Neural cell (in vitro differentiated cells): ENCODE measurements around the gene GRAMD2A. TPM values are rescaled to one million over a fixed set of nuclear protein-coding genes. Genes with fewer than 3 reads are reported as not detected.

Experiments used
- H2AFZ ChIP-seq: fragments of 200-600, 300-800 bp; sonication (generic), shearing (Covaris generic); 2 replicates; pipeline ENCODE4 v1.6.0; 2014; ENCODE audit warnings: low read depth, mild to moderate bottlenecking, antibody characterized with exemption, low read length, moderate library complexity
- H3F3A ChIP-seq: fragments of 200-600 bp; shearing (Covaris generic); 2 replicates; pipeline ENCODE4 v1.6.1; 2016; ENCODE audit warnings: mild to moderate bottlenecking, moderate library complexity, mixed read lengths, antibody characterized with exemption, low read length; ENCODE audit not compliant: insufficient read depth, poor library complexity, severe bottlenecking
- H3K27ac ChIP-seq: fragments of 200-600, 300-800 bp; sonication (generic), shearing (Covaris generic); 2 replicates; pipeline ENCODE4 v1.5.1; 2014; ENCODE audit warnings: mild to moderate bottlenecking, low read length, moderate library complexity
- H3K27me3 ChIP-seq: fragments of 300-800, 200-600 bp; sonication (generic), shearing (Covaris generic); 2 replicates; pipeline ENCODE4 v1.6.0; 2014; ENCODE audit warnings: mild to moderate bottlenecking, low read depth, low read length, moderate library complexity; ENCODE audit not compliant: insufficient read depth
- H3K36me3 ChIP-seq: fragments of 300-800, 200-600 bp; sonication (generic), shearing (Covaris generic); 2 replicates; pipeline ENCODE4 v1.5.1; 2014; ENCODE audit warnings: mild to moderate bottlenecking, antibody characterized with exemption, low read length, moderate library complexity; ENCODE audit not compliant: insufficient read depth
- H3K4me2 ChIP-seq: fragments of 300-800, 200-600 bp; sonication (generic), shearing (Covaris generic); 2 replicates; pipeline ENCODE4 v1.6.0; 2014; ENCODE audit warnings: mild to moderate bottlenecking, low read length
- H3K4me3 ChIP-seq: fragments of 300-800, 200-600 bp; sonication (generic), shearing (Covaris generic); 2 replicates; pipeline ENCODE4 v1.5.1; 2014; ENCODE audit warnings: mild to moderate bottlenecking, low read length, moderate library complexity
- H3K79me2 ChIP-seq: fragments of 200-600 bp; shearing (Covaris generic); replicated peaks from 2 replicates; pipeline ENCODE4 v1.6.0; 2014; ENCODE audit warnings: mild to moderate bottlenecking, low read length, moderate library complexity; ENCODE audit not compliant: insufficient read depth
- H3K9ac ChIP-seq: fragments of 300-800, 200-600 bp; sonication (generic), shearing (Covaris generic); 2 replicates; pipeline ENCODE4 v1.6.1; 2016; ENCODE audit warnings: mild to moderate bottlenecking, low read length, mixed read lengths
- H3K9me2 ChIP-seq: fragments of 200-600 bp; shearing (Covaris generic); 2 replicates; pipeline ENCODE4 v1.6.1; 2016; ENCODE audit warnings: mild to moderate bottlenecking, low read length, mixed read lengths; ENCODE audit not compliant: insufficient read depth
- H3K9me3 ChIP-seq: fragments of 200-600, 300-800 bp; sonication (generic), shearing (Covaris generic); 2 replicates; pipeline ENCODE4 v1.6.1; 2016; ENCODE audit warnings: mild to moderate bottlenecking, mixed run types, low read length, moderate library complexity, mixed read lengths
- H4K20me1 ChIP-seq: fragments of 200-600 bp; shearing (Covaris generic); 2 replicates; pipeline ENCODE4 v1.6.1; 2016; ENCODE audit warnings: mild to moderate bottlenecking, mixed run types; ENCODE audit not compliant: insufficient read depth
- EP300 ChIP-seq: fragments of 450-650 bp; conservative IDR thresholded peaks from 2 replicates; pipeline ENCODE4 v1.6.1; 2014; ENCODE audit warnings: antibody characterized with exemption, mild to moderate bottlenecking, moderate library complexity; ENCODE audit not compliant: poor library complexity, severe bottlenecking
- EZH2 ChIP-seq: fragments of 200-600, 300-800 bp; shearing (Covaris generic), sonication (generic); IDR thresholded peaks from 2 replicates; pipeline ENCODE4 v1.6.1; 2014; ENCODE audit warnings: antibody characterized with exemption, low read length, borderline replicate concordance, mild to moderate bottlenecking; ENCODE audit not compliant: insufficient read depth, poor library complexity, severe bottlenecking
- MXI1 ChIP-seq: fragments of 450-650 bp; conservative IDR thresholded peaks from 2 replicates; pipeline ENCODE4 v1.6.1; 2014; ENCODE audit warnings: antibody characterized with exemption, mild to moderate bottlenecking; ENCODE audit not compliant: poor library complexity, severe bottlenecking
- POLR2AphosphoS5 ChIP-seq: IDR thresholded peaks from 2 replicates; pipeline ENCODE4 v1.6.1; 2012
- RAD21 ChIP-seq: fragments of 450-650 bp; conservative IDR thresholded peaks from 2 replicates; pipeline ENCODE4 v1.6.1; 2014; ENCODE audit warnings: antibody characterized with exemption, mild to moderate bottlenecking, moderate library complexity
- SMC3 ChIP-seq: fragments of 450-650 bp; conservative IDR thresholded peaks from 2 replicates; pipeline ENCODE4 v1.6.1; 2014; ENCODE audit warnings: antibody characterized with exemption, mild to moderate bottlenecking, moderate library complexity; ENCODE audit not compliant: poor library complexity
- TAF1 ChIP-seq: IDR thresholded peaks from 2 replicates; pipeline ENCODE4 v1.6.1; 2012; ENCODE audit warnings: low read depth
- polyA plus RNA-seq: library from polyadenylated mRNA; depleted of rRNA; stranded (reverse); fragments of >200 nt; gene quantifications from 2 replicates; pipeline ENCODE4 v1.2.3, GENCODE V29; 2014
- TF ChIP-seq, protein P1 (sequence below): IDR thresholded peaks from 2 replicates; pipeline ENCODE4 v1.6.1; 2012; ENCODE audit warnings: borderline replicate concordance
- TF ChIP-seq, protein P2 (sequence below): fragments of 450-650 bp; IDR thresholded peaks from 2 replicates; pipeline ENCODE4 v1.5.1; 2014; ENCODE audit warnings: antibody characterized with exemption, mild to moderate bottlenecking, moderate library complexity; ENCODE audit not compliant: poor library complexity, severe bottlenecking

Gene GRAMD2A
- polyA plus RNA-seq, 1 donor from 2014 or later = 1.9 TPM

GRCh38 chr15:72195101-72195511, 2.5 kb downstream of the GRAMD2A start:
- H3K27me3 ChIP-seq = peaks cover 30% of the 10 kb centered on the region

GRCh38 chr15:72193836-72194396, 3.7 kb downstream of the GRAMD2A start:
- Histone ChIP-seq H3K27ac (no peak overlapping the region), H3K79me2 (no peaks in the 10 kb centered on the region), H2AFZ (no peak overlapping the region), H3K36me3 (no peaks in the 10 kb centered on the region), H3F3A (no peaks in the 10 kb centered on the region), H3K4me2 (no peak overlapping the region), H3K9me2 (no peaks in the 10 kb centered on the region), H3K27me3 (peaks cover 30% of the 10 kb centered on the region), H3K9ac (no peak overlapping the region), H3K9me3 (no peaks in the 10 kb centered on the region), H3K4me3 (no peak overlapping the region), H4K20me1 (no peaks in the 10 kb centered on the region)
- TF ChIP-seq, protein P1, sequence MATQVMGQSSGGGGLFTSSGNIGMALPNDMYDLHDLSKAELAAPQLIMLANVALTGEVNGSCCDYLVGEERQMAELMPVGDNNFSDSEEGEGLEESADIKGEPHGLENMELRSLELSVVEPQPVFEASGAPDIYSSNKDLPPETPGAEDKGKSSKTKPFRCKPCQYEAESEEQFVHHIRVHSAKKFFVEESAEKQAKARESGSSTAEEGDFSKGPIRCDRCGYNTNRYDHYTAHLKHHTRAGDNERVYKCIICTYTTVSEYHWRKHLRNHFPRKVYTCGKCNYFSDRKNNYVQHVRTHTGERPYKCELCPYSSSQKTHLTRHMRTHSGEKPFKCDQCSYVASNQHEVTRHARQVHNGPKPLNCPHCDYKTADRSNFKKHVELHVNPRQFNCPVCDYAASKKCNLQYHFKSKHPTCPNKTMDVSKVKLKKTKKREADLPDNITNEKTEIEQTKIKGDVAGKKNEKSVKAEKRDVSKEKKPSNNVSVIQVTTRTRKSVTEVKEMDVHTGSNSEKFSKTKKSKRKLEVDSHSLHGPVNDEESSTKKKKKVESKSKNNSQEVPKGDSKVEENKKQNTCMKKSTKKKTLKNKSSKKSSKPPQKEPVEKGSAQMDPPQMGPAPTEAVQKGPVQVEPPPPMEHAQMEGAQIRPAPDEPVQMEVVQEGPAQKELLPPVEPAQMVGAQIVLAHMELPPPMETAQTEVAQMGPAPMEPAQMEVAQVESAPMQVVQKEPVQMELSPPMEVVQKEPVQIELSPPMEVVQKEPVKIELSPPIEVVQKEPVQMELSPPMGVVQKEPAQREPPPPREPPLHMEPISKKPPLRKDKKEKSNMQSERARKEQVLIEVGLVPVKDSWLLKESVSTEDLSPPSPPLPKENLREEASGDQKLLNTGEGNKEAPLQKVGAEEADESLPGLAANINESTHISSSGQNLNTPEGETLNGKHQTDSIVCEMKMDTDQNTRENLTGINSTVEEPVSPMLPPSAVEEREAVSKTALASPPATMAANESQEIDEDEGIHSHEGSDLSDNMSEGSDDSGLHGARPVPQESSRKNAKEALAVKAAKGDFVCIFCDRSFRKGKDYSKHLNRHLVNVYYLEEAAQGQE = no peak
- no peak for TF ChIP-seq SMC3
- TF ChIP-seq EZH2 = no peak
- TF ChIP-seq RAD21 = no peak
- no peak for TF ChIP-seq TAF1
- no peak for TF ChIP-seq MXI1
- TF ChIP-seq, protein P2, sequence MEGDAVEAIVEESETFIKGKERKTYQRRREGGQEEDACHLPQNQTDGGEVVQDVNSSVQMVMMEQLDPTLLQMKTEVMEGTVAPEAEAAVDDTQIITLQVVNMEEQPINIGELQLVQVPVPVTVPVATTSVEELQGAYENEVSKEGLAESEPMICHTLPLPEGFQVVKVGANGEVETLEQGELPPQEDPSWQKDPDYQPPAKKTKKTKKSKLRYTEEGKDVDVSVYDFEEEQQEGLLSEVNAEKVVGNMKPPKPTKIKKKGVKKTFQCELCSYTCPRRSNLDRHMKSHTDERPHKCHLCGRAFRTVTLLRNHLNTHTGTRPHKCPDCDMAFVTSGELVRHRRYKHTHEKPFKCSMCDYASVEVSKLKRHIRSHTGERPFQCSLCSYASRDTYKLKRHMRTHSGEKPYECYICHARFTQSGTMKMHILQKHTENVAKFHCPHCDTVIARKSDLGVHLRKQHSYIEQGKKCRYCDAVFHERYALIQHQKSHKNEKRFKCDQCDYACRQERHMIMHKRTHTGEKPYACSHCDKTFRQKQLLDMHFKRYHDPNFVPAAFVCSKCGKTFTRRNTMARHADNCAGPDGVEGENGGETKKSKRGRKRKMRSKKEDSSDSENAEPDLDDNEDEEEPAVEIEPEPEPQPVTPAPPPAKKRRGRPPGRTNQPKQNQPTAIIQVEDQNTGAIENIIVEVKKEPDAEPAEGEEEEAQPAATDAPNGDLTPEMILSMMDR = no peak
- no peak for TF ChIP-seq EP300
- TF ChIP-seq POLR2AphosphoS5 = no peak

More at GRCh38 chr15:72195101-72195511, 2.5 kb downstream of the GRAMD2A start:
- H3K27ac ChIP-seq = no peak overlapping the region
- H3K36me3 ChIP-seq = no peaks in the 10 kb centered on the region
- no peak overlapping the region for H3K9ac ChIP-seq
- no peaks in the 10 kb centered on the region for H3K79me2 ChIP-seq
- H3K4me2 ChIP-seq = no peak overlapping the region
- no peaks in the 10 kb centered on the region for H4K20me1 ChIP-seq
- no peak overlapping the region for H3K4me3 ChIP-seq
- no peak overlapping the region for H2AFZ ChIP-seq
- TF ChIP-seq EZH2 = no peak
- TF ChIP-seq POLR2AphosphoS5 = no peak
- no peak for TF ChIP-seq TAF1
- no peak for TF ChIP-seq SMC3
- no peak for TF ChIP-seq RAD21
- no peak for TF ChIP-seq EP300
- TF ChIP-seq MXI1 = no peak
- TF ChIP-seq, protein P2 = no peak
- TF ChIP-seq, protein P1 = no peak
- H3K9me3 ChIP-seq = no peaks in the 10 kb centered on the region
- H3F3A ChIP-seq = no peaks in the 10 kb centered on the region
- H3K9me2 ChIP-seq = no peaks in the 10 kb centered on the region
